Smooth muscle cell (in vitro differentiated cells): ENCODE results near the gene KISS1R. TPM values are rescaled to one million over a fixed set of nuclear protein-coding genes. Genes with fewer than 3 reads are reported as not detected.
"Not testable (repeated sequence)": the region's sequence is repeated elsewhere in the genome, so short reads cannot be mapped to it uniquely, and the experiment has no call there.

Experiments used
- DNase-seq: peaks from one replicate; lab custom pipeline; 2025; ENCODE audit not compliant: unreplicated experiment; lab: John Stamatoyannopoulos, UW
- H2AFZ ChIP-seq: fragments of 200-600 bp; sonication (generic); 2 replicates; pipeline ENCODE4 v1.6.0; 2016; ENCODE audit warnings: antibody characterized with exemption, low read depth, mild to moderate bottlenecking
- H3F3A ChIP-seq: fragments of 200-600 bp; sonication (generic); 2 replicates; pipeline ENCODE4 v1.6.0; 2017; ENCODE audit warnings: antibody characterized with exemption, low read depth
- H3K27ac ChIP-seq: fragments of 200-600 bp; sonication (generic); 2 replicates; pipeline ENCODE4 v1.5.1; 2016; ENCODE audit warnings: low read depth, mild to moderate bottlenecking
- H3K27me3 ChIP-seq: fragments of 200-600 bp; sonication (generic); 2 replicates; pipeline ENCODE4 v1.6.1; 2016; ENCODE audit warnings: low read depth, mild to moderate bottlenecking
- H3K36me3 ChIP-seq: fragments of 200-600 bp; sonication (generic); 2 replicates; pipeline ENCODE4 v1.5.1; 2016; ENCODE audit warnings: low read depth
- H3K4me1 ChIP-seq: fragments of 200-600 bp; sonication (generic); 2 replicates; pipeline ENCODE4 v1.5.1; 2016; ENCODE audit warnings: low read depth
- H3K4me2 ChIP-seq: fragments of 200-600 bp; sonication (generic); 2 replicates; pipeline ENCODE4 v1.6.0; 2016; ENCODE audit warnings: mild to moderate bottlenecking
- H3K4me3 ChIP-seq: fragments of 200-600 bp; sonication (generic); 2 replicates; pipeline ENCODE4 v1.5.1; 2016; ENCODE audit warnings: mild to moderate bottlenecking
- H3K79me2 ChIP-seq: fragments of 200-600 bp; sonication (generic); 2 replicates; pipeline ENCODE4 v1.6.0; 2016; ENCODE audit warnings: low read depth, mild to moderate bottlenecking
- H3K9ac ChIP-seq: fragments of 200-600 bp; sonication (generic); 2 replicates; pipeline ENCODE4 v1.6.0; 2016; ENCODE audit warnings: low read depth
- H3K9me3 ChIP-seq: fragments of 200-600 bp; sonication (generic); replicated peaks from 2 replicates; pipeline ENCODE4 v1.5.1; 2016; ENCODE audit warnings: low read depth
- H4K20me1 ChIP-seq: fragments of 200-600 bp; sonication (generic); 2 replicates; pipeline ENCODE4 v1.6.0; 2016; ENCODE audit warnings: low read depth
- WGBS: methylation state at CpG from one replicate; pipeline ENCODE4 v1.1.7; 2016; ENCODE audit warnings: low lambda C conversion rate; 5-methylcytosine and 5-hydroxymethylcytosine counted together
- polyA plus RNA-seq: library from polyadenylated mRNA; unstranded; fragments of >200 nt; fragmentation: Nextera tagmentation; extraction: Ambion mirVana; gene quantifications from 2 replicates; pipeline ENCODE4 v1.2.1, GENCODE V29; 2016
- total RNA-seq: library from RNA; depleted of rRNA; stranded (reverse); fragments of >200 nt; gene quantifications from 2 replicates; pipeline ENCODE4 v1.2.3, GENCODE V29; 2014
- TF ChIP-seq, protein P1 (sequence below): fragments of 200-600 bp; sonication (generic); IDR thresholded peaks from 2 replicates; pipeline ENCODE4 v1.5.1; 2017; ENCODE audit warnings: borderline replicate concordance, mild to moderate bottlenecking, antibody characterized with exemption; ENCODE audit not compliant: insufficient read depth, poor library complexity, severe bottlenecking

The KISS1R gene
- total and polyA plus RNA-seq, 2 experiments from 2014 or later = 0.61 TPM; not detected in 1

GRCh38 chr19:878751-879561, 38.2 kb upstream of the KISS1R start:
- H3K9me3 ChIP-seq, H3K4me1 ChIP-seq, DNase-seq, H3K27me3 ChIP-seq, H3K4me3 ChIP-seq, H3K9ac ChIP-seq, H2AFZ ChIP-seq, H3K27ac ChIP-seq, H3F3A ChIP-seq, H3K4me2 ChIP-seq, H3K36me3 ChIP-seq, H3K79me2 ChIP-seq: not testable (repeated sequence)
- WGBS = 84% methylated on average over 21 of the region's 24 CpGs
- H4K20me1 ChIP-seq = peaks cover 39% of the 10 kb centered on the region

DNA sequence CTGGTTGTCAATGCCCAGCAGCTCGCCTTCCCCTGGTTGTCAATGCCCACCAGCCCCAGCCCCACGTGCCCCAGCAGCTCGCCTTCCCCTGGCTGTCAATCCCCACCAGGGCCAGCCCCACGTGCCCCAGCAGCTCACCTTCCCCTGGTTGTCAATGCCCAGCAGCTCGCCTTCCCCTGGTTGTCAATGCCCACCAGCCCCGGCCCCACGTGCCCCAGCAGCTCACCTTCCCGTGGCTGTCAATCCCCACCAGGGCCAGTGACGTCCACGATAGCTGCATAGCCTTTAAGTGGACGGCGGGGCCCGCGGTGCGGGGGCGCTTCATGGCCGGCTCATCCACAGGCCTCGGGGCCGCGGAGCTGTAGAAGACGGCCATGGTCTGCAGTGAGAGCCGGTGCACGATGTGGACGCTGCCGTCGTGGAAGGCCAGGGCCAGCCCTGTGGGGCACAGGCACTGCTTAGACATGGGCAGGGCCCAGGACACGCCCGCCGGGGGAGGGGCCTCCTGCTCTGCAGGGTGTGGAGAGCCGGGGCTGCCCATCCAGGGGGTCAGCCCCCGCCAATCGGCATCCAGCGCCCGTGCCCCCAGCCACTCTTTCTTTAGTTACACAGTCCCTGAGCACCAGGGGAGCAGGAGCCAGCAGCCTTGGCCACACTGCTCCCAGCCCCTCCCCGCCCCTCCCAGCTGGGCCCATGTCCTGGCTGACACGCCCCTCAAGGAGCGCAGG, 37.3 kb upstream of the KISS1R start:
- Histone ChIP-seq H3K9ac (no peak overlapping the region), H3F3A (no peaks in the 10 kb centered on the region), H3K9me3 (no peaks in the 10 kb centered on the region), H3K4me3 (no peak overlapping the region), H2AFZ (no peak overlapping the region), H3K27me3 (no peaks in the 10 kb centered on the region), H3K4me2 (no peak overlapping the region), H3K79me2 (no peaks in the 10 kb centered on the region), H4K20me1 (peaks cover 48% of the 10 kb centered on the region), H3K36me3 (no peaks in the 10 kb centered on the region), H3K4me1 (no peaks in the 10 kb centered on the region), H3K27ac (no peak overlapping the region)
- WGBS = 90% methylated on average over 32 of the region's 37 CpGs
- TF ChIP-seq, protein P1, sequence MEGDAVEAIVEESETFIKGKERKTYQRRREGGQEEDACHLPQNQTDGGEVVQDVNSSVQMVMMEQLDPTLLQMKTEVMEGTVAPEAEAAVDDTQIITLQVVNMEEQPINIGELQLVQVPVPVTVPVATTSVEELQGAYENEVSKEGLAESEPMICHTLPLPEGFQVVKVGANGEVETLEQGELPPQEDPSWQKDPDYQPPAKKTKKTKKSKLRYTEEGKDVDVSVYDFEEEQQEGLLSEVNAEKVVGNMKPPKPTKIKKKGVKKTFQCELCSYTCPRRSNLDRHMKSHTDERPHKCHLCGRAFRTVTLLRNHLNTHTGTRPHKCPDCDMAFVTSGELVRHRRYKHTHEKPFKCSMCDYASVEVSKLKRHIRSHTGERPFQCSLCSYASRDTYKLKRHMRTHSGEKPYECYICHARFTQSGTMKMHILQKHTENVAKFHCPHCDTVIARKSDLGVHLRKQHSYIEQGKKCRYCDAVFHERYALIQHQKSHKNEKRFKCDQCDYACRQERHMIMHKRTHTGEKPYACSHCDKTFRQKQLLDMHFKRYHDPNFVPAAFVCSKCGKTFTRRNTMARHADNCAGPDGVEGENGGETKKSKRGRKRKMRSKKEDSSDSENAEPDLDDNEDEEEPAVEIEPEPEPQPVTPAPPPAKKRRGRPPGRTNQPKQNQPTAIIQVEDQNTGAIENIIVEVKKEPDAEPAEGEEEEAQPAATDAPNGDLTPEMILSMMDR = no peak
- DNase-seq = no peak

DNA sequence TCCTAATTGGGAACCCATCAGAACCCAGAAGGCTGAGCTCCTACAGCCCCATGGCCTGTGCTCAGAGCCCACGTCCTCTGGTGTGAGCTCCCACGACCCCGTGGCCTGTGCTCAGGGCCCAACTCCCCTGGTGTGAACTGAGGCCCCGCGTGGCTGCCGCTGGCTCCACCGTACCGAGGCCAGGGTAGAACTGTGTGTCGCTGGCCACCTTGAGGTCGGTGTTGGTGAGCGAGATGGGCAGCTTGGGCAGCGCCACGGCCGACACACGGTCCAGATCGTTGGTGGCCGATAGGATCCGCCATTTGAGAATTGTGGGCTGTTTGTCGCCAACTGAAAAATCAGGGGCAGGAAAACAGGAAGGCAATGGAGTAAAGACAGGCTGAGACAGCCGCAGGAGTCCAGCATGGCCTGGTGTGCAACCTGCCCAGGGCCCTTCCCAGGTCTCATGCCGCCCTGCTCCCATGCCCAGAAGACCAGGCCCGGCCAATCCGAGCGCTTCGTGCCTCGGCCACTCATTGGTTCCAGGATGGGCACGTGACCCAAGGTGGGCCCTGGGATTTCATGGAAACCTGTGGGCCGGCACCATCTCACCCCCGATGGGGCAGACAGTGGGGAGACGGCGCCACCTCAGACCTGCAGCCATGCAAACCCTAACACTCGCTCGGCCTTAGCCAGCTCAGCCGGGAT, 35.6 kb upstream of the KISS1R start:
- H3K27me3 ChIP-seq = no peaks in the 10 kb centered on the region
- no peak overlapping the region for H2AFZ ChIP-seq
- no peaks in the 10 kb centered on the region for H3K4me1 ChIP-seq
- H3K4me2 ChIP-seq = no peak overlapping the region
- no peaks in the 10 kb centered on the region for H3K79me2 ChIP-seq
- H3K9me3 ChIP-seq = no peaks in the 10 kb centered on the region
- H4K20me1 ChIP-seq = peaks cover 60% of the 10 kb centered on the region
- no peaks in the 10 kb centered on the region for H3F3A ChIP-seq
- no peaks in the 10 kb centered on the region for H3K36me3 ChIP-seq
- H3K4me3 ChIP-seq = no peak overlapping the region
- no peak overlapping the region for H3K9ac ChIP-seq
- H3K27ac ChIP-seq = no peak overlapping the region
- no peak for DNase-seq
- WGBS = 98% methylated on average over 32 of the region's 34 CpGs
- TF ChIP-seq, protein P1 = no peak

DNA sequence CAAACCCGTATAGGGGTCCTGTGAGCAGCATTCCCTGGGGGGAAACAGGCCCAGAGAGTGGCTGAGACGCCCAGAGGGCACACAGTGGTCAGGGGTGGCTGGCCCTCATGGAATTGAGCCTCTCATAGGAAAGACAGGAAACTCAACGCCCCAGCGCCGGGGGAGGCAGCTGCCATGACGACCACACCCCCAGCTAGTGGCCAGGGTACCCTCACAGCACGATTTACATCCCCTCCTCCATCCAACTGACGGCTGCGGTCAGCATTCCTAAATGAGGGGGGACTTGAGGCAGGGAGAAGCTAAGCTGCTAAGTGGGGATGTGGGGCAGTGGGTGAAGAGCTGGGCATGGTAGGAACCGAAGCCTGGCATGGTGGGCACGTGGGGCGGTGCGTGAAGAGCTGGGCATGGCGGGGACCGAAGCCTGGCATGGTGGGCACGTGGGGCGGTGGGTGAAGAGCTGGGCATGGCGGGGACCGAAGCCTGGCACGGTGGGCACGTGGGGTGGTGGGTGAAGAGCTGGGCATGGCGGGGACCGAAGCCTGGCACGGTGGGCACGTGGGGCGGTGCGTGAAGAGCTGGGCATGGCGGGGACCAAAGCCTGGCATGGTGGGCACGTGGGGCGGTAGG, 34.1 kb upstream of the KISS1R start:
- no peaks in the 10 kb centered on the region for H3K9me3 ChIP-seq
- H3F3A ChIP-seq = no peaks in the 10 kb centered on the region
- H3K36me3 ChIP-seq = no peaks in the 10 kb centered on the region
- DNase-seq = no peak
- no peaks in the 10 kb centered on the region for H3K27me3 ChIP-seq
- H3K27ac ChIP-seq = no peak overlapping the region
- 97% methylated on average over 22 of the region's 30 CpGs for WGBS
- TF ChIP-seq, protein P1 = no peak
- no peak overlapping the region for H2AFZ ChIP-seq
- H3K4me2 ChIP-seq = no peak overlapping the region
- H4K20me1 ChIP-seq = peaks cover 72% of the 10 kb centered on the region
- H3K4me1 ChIP-seq = no peaks in the 10 kb centered on the region
- no peak overlapping the region for H3K9ac ChIP-seq
- no peaks in the 10 kb centered on the region for H3K79me2 ChIP-seq
- no peak overlapping the region for H3K4me3 ChIP-seq
